Dorsolateral prefrontal cortex (tissue), 118 donors: ENCODE measurements around the gene FAM180B. TPM values are rescaled to one million over a fixed set of nuclear protein-coding genes. Genes with fewer than 3 reads are reported as not detected.

Experiments
- total RNA-seq, 120 experiments: library from RNA; stranded (reverse); gene quantifications; one replicate each; pipeline versions ENCODE4 v1.2.3 to v1.2.4, GENCODE V29; 2022

FAM180B gene
- total RNA-seq, 120 experiments from 2014 or later = 0.29 to 1.2 (median 0.50) TPM; not detected in 74

Other genes with a start within 250 kb of the FAM180B start
- gene MYBPC3, start 234.0 kb upstream of the FAM180B start, total RNA-seq = under 1 TPM in 37 of 120 experiments, not detected in 83; 0.08 to 0.36 (median 0.15) TPM
- gene SPI1, start 208.1 kb upstream of the FAM180B start, total RNA-seq = 10 to 100 TPM in 76 of 120 experiments, 1 to 10 TPM in 44; 2.1 to 44.5 (median 11.4) TPM
- 10 to 100 TPM; 29.5 to 62.3 (median 39.7) TPM for gene SLC39A13, start 178.1 kb upstream of the FAM180B start, total RNA-seq
- 100 to 1,000 TPM in 90 of 120 experiments, 10 to 100 TPM in 30; 65.6 to 166 (median 113) TPM for gene PSMC3, start 160.2 kb upstream of the FAM180B start, total RNA-seq
- gene RAPSN, start 137.5 kb upstream of the FAM180B start, total RNA-seq = 1 to 10 TPM in 5 of 120 experiments, under 1 TPM in 44, not detected in 71; 0.26 to 2.1 (median 0.56) TPM
- gene CELF1, start 33.5 kb upstream of the FAM180B start, total RNA-seq = 100 to 1,000 TPM in 113 of 120 experiments, 10 to 100 TPM in 7; 79.5 to 194 (median 131) TPM
- 10 to 100 TPM; 21.5 to 52.5 (median 36.6) TPM for gene PTPMT1, start 21.1 kb upstream of the FAM180B start, total RNA-seq
- 10 to 100 TPM; 12.8 to 27.9 (median 19.6) TPM for gene KBTBD4, start 7.7 kb upstream of the FAM180B start, total RNA-seq
- 100 to 1,000 TPM in 100 of 120 experiments, 10 to 100 TPM in 20; 59.7 to 172 (median 126) TPM for gene NDUFS3, start 7.6 kb upstream of the FAM180B start, total RNA-seq
- 10 to 100 TPM; 23.7 to 93.5 (median 63.9) TPM for gene C1QTNF4, start 7.7 kb downstream of the FAM180B start, total RNA-seq
- gene MTCH2, start 55.9 kb downstream of the FAM180B start, total RNA-seq = 10 to 100 TPM; 29.3 to 92.1 (median 64.1) TPM
- gene AGBL2, start 128.7 kb downstream of the FAM180B start, total RNA-seq = 1 to 10 TPM in 64 of 120 experiments, under 1 TPM in 46, not detected in 10; 0.17 to 3.9 (median 1.2) TPM
- 100 to 1,000 TPM in 57 of 120 experiments, 10 to 100 TPM in 63; 59.2 to 152 (median 98.6) TPM for gene FNBP4, start 180.7 kb downstream of the FAM180B start, total RNA-seq